GM04503 (cell line): ENCODE measurements around the gene SH2D2A.

Experiments
- DNase-seq: peaks from one replicate; pipeline ENCODE4 v3.0.0-alpha.2; 2012; ENCODE audit warnings: low read depth

The SH2D2A gene

DNA sequence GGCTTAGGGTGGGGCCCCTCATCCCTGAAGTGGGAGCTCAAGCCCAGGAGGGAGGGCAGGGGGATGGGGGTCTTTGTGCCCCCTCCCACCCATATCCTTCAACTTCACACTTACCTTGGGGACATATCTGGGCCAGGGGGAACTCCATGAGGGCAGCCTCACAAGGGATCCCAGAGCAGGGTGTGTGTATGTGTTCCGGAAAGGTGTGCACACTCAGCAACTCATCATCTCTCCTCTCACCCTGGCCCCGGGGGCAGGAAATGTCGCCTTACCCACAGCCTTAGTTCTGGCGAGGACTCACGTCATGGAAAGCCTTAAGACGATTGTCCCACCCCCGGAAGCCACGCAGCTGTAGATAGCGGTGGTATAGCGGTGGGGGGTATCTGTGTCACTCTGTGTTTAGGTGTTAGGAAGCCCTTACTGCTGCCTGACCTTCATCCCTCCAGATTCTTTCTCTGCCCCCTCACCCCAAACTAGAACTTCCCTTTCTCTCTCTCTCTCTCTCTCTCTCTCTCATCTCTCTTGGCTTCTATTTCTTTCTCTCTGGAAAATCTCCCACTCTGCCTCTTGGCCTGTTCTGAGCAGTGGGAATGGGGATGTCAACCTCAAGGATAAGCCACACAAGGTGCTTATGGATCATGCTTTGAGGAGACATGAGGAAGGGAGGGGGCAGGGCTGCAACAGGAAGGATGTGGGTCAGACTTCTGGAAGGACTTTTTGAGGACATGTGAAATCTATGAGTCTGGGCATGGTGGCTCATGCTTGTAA lies at the start of gene SH2D2A:
Gene SH2D2A (minus strand): TSS at position 288 of the 768 bp plus-strand sequence. CDS start 140 bp downstream, at position 148.
- DNase-seq: no peak

DNA sequence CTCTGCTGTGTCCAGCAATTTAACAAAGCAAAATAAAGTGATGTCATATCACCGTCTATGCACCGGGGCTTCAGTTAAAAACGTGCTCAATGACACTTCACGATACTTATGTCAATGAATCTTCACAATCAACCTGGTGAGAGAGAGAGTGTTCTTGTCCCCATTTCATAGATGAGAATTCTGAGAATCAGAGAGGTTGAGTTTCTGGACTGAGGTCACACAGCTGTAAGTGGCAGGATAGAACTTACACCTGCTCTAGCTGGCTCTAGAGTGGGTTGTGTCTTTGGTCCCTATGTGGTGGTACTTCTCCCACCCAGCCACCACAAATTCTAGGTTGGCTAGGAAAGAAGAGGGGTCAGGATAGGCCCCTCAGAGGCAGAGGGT lies 49.2 kb upstream of the SH2D2A start:
- DNase-seq: no peak

DNA sequence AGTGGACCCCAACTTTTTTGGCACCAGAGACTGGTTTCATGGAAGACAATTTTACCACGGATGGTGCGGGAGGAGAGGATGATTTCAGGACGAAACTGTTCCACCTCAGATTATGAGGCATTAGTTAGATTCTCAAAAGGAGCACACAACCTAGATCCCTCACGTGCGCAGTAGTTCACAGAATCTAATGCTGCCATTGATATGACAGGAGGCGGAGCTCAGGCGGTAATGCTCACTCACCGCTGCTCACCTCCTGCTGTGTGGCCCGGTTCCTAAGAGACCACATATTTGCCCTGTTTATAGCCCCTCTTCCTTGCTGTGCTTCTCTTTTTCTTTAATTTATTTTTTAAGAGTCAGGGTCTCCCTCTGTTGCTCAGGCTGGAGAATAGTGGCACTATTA lies 48.6 kb upstream of the SH2D2A start:
- no peak for DNase-seq

DNA sequence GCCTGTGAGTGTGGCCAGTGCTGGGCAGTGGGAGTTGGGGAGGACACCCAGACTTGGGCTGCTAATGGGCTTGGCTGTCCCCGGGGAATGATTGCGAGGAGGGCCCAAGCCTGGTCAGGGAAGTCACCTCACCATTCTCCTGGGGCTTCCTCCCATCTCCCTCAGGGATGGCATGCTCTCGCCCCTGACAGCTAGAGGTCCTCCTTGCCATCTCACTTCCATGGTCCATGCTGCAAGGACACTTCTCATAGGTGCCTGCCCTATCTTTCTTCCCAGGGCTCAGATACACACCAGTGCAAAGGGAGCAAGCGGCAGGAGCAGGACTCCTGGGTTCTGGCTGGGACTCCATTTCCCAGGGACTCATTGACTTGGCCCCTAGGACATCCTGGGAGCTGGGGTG lies 48.1 kb upstream of the SH2D2A start:
- no peak for DNase-seq

DNA sequence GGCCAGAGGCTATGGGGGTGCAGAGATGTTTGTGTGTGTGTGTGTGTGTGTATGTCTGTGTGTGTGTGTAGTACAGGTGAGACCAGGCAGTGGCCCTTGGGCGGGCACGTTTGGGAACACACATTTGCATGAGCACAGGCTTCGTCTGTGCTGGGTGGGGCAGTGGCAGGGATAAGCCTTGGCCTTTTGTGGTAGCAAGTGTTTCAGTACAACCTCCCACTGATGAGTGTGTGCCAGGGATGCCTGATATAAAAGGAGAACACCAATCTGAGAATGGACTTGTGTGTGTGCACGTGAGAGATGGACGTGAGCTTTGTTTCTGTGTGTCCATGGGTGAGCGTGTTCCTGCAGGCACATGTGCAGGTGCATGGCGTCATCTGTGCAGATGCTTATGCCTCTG lies 47.0 kb upstream of the SH2D2A start:
- no peak for DNase-seq

DNA sequence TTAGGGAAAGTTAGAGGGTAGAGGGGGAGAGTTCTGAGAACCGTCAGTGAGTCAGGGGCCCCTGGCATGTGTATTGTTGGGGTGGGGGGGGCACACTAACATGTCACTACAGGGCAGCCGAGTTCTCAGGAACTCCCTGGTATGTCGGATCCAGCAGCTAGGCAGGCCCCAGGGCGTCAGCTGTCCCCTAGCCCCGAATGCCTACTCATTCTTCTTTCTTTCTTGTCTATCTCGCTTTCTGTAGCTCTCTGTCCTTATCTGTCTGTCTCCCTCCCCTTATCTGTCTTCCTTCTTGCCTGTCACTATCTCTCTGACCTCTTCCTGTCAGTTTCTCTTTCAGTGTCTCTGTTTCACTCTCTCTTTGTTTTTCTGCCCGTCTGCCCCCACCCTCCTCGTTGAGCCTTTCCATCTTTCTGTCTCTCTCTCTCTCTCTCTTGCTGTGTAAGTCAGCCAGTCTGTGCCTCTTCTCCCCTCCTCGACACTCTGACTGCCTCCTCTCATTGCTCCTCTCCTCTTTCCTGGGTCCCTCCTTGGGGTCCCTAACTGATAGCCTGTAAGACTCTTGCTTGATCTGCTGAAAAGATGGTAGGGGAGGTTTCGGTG lies 46.5 kb upstream of the SH2D2A start:
- DNase-seq: no peak

DNA sequence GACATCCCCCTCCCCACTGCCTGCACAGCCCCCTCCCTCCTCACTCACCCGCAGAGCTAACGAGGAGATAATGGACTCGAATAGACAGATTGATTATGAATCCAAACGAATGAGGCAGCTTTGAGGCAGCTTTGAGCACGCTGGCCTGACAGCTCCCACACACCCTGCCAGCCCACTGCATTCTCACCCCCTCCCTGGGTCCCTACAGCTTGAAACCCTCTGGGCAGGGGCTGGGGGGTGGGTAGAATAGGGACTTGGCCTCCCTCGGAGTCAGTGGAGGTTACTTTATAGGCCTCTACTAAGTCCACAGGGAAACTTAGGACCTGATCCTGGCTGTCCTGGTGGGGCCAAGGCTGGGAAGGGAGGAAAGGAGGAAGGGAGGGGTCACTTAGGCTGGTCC lies 45.9 kb upstream of the SH2D2A start:
- no peak for DNase-seq

DNA sequence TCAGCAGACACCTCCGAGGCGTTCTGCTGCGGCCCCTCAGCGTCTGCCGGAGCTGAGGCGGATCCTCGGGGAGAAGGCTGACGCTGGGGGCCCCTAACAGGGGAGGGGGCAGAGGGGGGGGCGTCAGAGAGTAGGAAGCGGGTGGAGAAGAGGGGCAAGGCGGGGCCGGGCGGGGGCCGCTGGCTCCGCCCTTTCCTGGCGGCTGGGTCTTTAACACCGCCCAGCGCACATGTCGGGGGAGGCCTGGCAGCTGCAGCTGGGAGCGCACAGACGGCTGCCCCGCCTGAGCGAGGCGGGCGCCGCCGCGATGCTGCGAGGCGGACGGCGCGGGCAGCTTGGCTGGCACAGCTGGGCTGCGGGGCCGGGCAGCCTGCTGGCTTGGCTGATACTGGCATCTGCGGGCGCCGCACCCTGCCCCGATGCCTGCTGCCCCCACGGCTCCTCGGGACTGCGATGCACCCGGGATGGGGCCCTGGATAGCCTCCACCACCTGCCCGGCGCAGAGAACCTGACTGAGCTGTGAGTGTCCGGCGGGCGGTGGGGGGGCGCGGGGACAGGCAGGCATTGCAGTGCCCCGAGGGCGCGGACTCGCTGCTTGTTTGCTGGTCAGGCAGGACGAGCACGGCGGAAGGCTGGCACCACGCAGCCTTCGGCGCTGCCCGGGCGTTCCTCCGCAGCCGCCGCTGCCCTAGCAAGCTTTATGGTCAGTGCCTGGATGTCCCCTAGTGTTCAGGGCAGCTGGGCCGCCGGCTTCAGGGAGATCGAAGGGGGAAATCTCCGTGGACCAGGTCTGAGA lies 44.2 kb upstream of the SH2D2A start, which contains the start of gene NTRK1:
Gene NTRK1 (plus strand): TSS at position 238 of the 796 bp plus-strand sequence. CDS start 70 bp downstream, at position 308.
- DNase-seq: no peak

DNA sequence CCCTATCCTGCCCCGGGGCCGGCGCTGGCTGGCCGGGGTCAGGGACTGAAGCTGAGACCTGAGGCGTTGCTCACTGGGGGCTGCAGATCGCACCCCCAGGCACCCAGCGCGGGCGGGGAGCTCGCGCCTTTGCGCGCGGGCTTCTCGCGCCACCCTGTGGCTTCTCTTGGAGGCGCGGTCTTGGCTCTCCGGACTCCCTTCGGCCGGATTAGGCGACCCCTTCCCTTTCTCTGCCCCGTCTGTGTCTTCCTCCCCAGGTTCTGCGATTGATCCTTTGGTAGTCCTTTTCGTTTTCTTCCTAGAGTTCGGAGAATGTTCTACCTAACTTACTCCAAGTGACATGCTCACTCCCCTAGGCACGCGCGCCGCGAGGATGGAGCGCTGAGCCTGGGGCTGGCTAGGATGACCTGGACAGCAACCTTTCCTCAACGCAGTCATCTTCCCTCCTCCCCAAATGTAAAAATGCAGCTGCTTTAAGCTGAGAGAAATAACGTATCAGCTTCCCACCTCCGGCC lies 43.5 kb upstream of the SH2D2A start:
- peak; percentile 4 for DNase-seq

DNA sequence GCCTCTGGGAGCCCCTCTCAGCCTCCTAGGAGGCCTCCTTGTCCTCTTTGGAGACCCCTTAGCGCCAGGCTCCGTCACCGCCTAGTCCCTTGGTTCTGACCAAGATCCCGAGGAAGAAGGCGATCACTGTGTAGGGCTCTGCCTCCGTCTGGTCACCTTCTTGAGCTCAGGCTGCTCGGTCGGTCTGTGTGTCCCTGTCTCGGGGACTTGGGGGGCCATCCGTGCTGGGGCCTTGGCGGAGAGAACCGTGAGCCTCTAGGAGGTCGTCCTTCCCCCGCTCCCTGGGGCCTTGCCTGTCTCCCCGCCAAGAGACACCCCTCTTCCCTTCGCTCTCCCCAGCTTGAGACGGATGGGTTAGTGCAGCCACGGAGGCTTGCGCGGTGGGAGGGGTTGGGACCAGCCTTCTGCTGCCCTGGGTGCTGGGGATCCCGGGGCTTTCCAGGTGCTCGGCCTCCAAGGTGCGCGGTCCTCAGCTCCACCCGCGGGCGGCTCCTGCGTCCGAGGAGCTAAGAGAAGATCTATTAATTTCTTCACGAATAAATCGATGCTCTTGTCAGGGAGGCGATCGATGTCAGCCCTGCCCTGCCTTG lies 43.0 kb upstream of the SH2D2A start:
- peak; percentile 1 for DNase-seq

DNA sequence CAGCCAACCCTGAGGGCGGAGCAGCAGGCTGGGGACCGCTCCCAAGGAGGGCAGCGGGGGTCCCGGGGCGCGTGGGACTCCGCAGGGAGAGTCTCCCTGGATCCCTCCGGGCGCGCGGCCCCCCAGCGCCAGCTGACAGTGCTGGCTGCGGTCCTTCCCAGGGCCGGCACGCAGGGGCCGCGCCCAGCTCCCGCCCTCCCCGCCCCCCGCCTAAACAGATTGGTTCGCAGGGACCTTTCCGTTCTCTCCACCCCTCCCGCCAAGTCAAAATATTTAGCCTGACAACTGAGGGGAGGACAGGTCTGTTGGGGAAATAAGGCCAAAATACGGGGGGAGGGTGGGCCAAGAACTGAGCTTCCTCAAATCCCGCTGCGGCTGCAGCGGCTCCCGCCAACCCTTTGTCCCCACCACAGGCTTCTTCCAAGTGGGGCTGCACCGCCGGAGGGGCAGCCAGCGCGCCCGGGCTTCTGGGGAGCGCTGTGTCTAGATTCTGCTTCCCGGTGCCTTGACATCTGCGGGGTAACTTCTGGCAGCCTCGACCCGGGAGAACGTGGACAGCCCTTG lies 42.4 kb upstream of the SH2D2A start, which contains the start of gene INSRR:
Gene INSRR (minus strand): TSS at position 159 of the 564 bp plus-strand sequence. CDS start 496 bp downstream, outside the sequence.
- no peak for DNase-seq

DNA sequence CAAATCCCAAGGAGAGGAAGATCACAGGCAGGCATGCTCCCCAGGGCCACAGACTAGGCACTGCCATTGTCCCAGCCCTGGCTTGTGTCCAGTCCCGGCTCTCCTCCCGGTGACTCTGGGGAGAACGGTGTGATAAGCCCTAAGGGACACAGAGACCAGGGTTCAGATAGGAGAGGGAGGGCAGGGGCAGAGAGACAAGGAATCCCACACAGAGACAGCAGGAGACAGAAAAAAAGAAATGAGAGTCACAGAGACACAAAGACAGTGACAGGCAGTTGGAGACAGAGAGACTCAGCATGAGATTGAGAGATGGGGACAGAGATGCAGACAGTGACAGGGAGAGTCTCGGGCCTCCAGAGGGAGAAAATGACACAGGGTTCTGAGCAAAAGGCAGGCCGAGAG lies 41.9 kb upstream of the SH2D2A start:
- DNase-seq: no peak

DNA sequence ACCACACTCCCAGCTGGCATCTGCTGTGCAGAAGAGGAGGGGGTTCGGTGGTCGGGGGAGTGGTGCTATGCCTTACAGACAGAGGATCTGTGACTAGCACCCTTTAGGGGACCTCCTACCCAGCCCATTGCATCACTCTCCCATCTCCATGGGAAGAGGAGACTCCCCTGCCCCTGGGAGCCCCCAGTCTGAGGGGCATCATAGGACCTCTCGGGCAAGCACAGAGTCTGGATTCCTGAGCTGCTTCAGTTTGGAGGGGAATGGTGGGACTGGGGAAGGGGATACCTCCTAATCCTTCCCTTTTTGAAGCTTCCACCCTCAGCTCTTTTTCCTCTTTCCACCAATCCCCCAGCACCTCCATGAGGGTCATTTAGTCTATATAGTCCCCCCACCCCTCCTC lies 40.9 kb upstream of the SH2D2A start:
- no peak for DNase-seq

DNA sequence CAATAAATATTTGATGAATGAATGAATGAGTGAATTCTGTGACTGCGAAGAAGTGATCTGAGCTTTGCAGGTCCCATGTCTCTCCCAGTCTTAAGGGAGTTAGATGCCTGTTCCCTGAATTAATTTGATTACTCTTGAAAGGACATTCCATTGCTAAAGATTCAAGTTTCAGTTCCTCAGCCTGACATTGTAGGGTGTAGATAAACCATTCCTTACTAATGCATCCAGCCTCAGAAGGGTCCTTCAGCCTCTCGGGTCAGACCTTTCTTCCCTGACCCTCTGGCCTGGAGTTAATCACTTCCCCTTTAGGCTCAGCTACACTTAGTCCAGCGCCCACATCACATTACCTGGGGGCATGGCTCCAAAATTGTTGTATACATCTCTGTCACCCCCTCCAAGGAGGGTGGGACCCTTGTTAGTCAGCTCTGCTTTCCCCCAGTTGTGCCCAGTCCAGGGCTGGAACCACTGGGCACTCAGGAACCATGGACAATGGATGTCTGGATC lies 39.7 kb upstream of the SH2D2A start:
- DNase-seq: no peak

DNA sequence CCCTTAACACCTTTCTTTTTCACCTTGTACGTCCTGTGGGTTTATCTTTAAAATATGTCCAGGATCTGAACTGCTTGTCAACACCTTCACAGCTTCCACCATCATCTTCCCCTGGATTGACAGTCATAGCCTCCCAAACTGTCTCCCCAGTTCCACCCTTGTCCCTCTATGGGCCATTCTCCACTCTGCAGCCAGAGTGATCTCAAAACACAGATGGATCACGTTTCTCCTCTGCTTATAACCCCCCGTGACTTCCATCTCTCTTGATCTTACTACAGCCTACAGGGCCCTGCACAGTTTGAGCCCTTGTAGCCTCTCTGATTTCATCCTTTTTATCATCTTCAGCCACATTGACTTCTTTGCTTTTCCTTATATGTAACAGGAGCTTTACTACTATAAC lies 38.0 kb upstream of the SH2D2A start:
- no peak for DNase-seq

DNA sequence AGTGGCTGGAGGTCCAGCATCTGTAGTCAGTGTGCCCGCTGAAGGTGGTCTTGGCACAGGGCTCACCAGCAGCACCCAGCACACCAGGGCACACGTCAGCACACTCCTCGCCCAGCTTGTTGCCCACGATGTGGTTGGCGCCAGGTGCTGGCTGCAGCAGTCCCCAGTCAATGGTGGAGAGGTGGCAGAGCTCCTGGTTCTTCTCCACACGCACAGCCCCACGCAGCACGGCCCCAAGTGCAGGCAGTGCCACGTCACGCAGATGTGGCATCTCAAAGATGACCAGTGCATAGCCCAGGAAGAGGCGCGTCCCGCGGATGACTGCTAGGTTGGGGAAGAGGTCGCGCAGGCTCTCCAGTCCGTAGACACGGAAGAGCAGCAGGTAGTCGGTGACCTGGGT lies 37.1 kb upstream of the SH2D2A start:
- DNase-seq: no peak

DNA sequence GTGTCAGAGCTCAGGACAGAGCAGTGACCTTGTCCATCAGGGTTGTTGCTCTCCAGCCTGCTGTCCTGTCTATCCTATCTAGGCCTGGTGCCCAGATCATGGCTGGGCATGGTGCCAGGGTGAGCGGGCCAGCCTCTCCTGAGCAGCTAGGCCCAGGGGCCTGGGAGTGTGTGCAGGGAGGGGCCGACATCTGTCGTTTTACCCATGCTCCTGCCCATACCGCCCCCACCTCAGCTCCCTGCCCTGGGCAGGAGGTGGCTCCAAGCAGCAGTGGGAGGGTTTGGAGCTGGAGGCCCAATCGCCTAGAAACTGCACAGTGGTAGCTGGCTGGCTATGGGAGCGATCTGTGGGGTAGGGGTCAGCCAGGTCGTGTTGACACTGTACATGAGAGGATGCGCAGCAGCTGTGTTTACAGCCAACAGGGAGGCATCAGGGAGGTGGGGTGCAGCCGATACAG lies 35.8 kb upstream of the SH2D2A start:
- DNase-seq: peak; percentile 5

DNA sequence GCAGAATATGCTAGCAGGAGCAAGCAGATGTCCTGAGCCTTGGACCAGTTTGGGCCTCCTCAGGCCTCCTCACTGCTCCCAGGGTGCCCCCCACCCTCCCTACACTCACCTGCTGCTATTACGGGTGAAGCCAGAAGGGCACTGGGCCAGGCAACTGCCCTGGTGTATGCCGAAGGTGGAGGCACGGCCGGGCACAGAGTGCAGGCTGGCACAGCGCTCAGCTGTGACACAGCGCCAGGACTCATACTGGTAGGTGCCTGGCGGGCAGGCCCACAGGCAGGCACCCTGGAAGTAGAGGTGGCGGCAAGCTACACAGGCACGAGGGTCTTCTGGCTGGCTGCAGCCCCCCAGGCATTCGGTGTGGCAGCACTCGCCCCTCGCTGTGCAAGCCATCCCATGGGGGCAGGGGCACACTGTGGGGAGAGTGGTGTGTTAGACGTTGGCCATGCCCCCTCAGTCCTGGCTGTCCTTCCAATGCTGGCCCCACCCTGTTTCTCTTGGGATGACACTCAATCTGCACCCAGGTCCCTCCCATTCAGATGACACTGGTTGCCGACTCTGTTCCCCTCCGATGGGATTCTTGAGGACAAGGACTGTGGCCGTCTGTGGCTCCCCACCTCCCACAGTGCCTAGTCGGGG lies 35.2 kb upstream of the SH2D2A start:
- no peak for DNase-seq

DNA sequence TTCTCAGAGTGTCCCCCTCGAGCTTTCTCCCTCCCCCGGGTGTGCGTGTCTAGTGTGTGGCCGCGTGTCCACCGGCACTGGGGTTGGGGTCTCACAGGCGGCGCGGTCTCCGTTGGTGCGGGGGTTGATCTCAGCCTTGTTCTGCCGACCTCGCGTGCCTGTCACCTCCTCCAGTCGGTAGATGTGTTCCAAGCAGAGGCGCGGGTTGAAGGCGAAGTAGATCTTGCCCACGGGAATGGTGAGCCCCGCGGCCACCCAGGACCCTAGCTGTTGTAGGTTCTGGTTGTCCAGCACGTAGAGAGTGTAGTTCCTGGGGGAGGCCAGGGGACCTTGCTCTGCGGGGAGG lies 32.5 kb upstream of the SH2D2A start:
- DNase-seq: no peak

DNA sequence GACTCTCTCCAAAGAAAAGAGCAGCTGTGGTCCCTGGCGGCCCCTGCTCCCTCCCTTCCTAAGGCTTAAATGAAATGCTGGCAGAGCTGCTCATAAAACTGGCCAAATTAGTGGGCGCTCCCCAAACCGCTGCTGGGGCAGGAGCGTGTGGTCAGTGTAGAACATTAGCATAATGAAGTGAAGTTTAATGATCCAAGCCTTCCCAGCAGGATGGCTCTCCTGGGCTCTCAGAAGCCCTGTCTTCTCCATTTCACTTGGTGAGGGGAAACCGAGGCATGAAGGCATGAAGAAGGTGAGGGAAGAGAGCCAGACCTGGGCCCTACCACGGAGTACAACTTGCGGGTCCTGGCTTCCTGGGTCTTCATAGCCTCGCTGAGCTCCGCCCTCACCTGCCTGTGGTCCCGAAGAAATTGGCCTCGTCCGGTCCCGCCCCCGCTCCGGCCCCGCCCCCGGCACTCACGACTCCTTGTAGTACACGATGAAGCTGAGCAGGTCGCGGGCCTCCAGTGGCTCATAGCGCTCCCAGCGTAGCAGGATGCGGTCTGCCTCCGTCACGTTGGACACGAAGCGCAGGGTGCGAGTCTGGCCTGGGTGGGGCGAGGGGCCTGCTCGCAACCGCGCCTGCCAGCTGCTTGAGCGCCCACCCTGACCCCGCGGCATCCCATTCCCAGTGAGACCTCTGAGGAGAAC lies 32.0 kb upstream of the SH2D2A start:
- no peak for DNase-seq
